Keratinocyte (primary cell): Measurements from ENCODE around the gene SIM1. TPM values are rescaled to one million over a fixed set of nuclear protein-coding genes. Genes with fewer than 3 reads are reported as not detected.
A peak's percentile ranks its signal among the peaks of the same experiment; 100 is the strongest.

Source experiments
- DNase-seq: peaks from one replicate; pipeline ENCODE4 v3.0.0-alpha.2; 2011; ENCODE audit warnings: low read depth, missing footprints, low spot score
- FAIRE-seq: peaks from 2 replicates; lab custom pipeline; 2011; peaks lifted over from hg19 to GRCh38; lab: Jason Lieb, UNC
- H2AFZ ChIP-seq: 2 replicates; pipeline ENCODE4 v1.6.0; 2012; ENCODE audit warnings: low read length, control low read depth, inconsistent platforms; ENCODE audit not compliant: control insufficient read depth
- H3K27ac ChIP-seq: 2 replicates; pipeline ENCODE4 v1.5.1; 2011; ENCODE audit warnings: low read length; ENCODE audit not compliant: control insufficient read depth, insufficient read depth
- H3K27me3 ChIP-seq: 3 replicates; pipeline ENCODE4 v1.6.0; 2011; ENCODE audit warnings: low read length; ENCODE audit not compliant: control insufficient read depth, insufficient read depth; ENCODE audit errors: extremely low read depth
- H3K36me3 ChIP-seq, 2 experiments: 2 replicates in 1 of 2; 3 replicates in 1 of 2; pipeline ENCODE4 v1.5.1; 2011; ENCODE audit warnings: low read length in 2 of 2, mild to moderate bottlenecking in 1 of 2; ENCODE audit not compliant: control insufficient read depth in 2 of 2, insufficient read depth in 2 of 2; ENCODE audit errors: extremely low read depth in 1 of 2
- H3K4me1 ChIP-seq: 3 replicates; pipeline ENCODE4 v1.5.1; 2011; ENCODE audit warnings: low read length; ENCODE audit not compliant: control insufficient read depth, insufficient read depth; ENCODE audit errors: extremely low read depth
- H3K4me2 ChIP-seq: 3 replicates; pipeline ENCODE4 v1.6.0; 2011; ENCODE audit warnings: low read depth, low read length; ENCODE audit not compliant: control insufficient read depth, insufficient read depth; ENCODE audit errors: extremely low read depth
- H3K4me3 ChIP-seq, 3 experiments: fragments of 200-600 bp in 1 of 3; sonication (generic) in 1 of 3; 2 replicates in 2 of 3; 3 replicates in 1 of 3; pipeline ENCODE4 v1.5.1; 2011 to 2016; ENCODE audit warnings: low read length in 3 of 3, mild to moderate bottlenecking in 3 of 3, control low read depth in 2 of 3, inconsistent platforms in 1 of 3, low read depth in 1 of 3, mixed read lengths in 1 of 3, mixed run types in 1 of 3, moderate library complexity in 1 of 3; ENCODE audit not compliant: control insufficient read depth in 2 of 3, insufficient read depth in 2 of 3; ENCODE audit errors: extremely low read depth in 1 of 3
- H3K79me2 ChIP-seq: 2 replicates; pipeline ENCODE4 v1.6.0; 2012; ENCODE audit warnings: low read length; ENCODE audit not compliant: control insufficient read depth, insufficient read depth
- H3K9ac ChIP-seq: 3 replicates; pipeline ENCODE4 v1.6.0; 2011; ENCODE audit warnings: low read length; ENCODE audit not compliant: control insufficient read depth, insufficient read depth; ENCODE audit errors: extremely low read depth
- H3K9me1 ChIP-seq: 3 replicates; pipeline ENCODE4 v1.6.0; 2011; ENCODE audit warnings: low read length; ENCODE audit not compliant: control insufficient read depth, insufficient read depth; ENCODE audit errors: extremely low read depth
- H3K9me3 ChIP-seq: 2 replicates; pipeline ENCODE4 v1.5.1; 2012; ENCODE audit warnings: low read depth, low read length; ENCODE audit not compliant: control insufficient read depth
- H4K20me1 ChIP-seq: 3 replicates; pipeline ENCODE4 v1.6.0; 2011; ENCODE audit warnings: low read length; ENCODE audit not compliant: control insufficient read depth, insufficient read depth; ENCODE audit errors: extremely low read depth
- EZH2 ChIP-seq: IDR thresholded peaks from one replicate; pipeline ENCODE4 v1.6.1; 2012; ENCODE audit warnings: inconsistent platforms, mild to moderate bottlenecking, low read length, moderate library complexity
- dilution Hi-C: fragments of 300-500 bp; cut with MboI; formaldehyde crosslinking; loops from one replicate; pipeline ENCODE4 v1.7.0; 2020; ENCODE audit warnings: low sequenced_read_pairs; ENCODE audit not compliant: extremely low pct_ligation_motif_present
- polyA minus RNA-seq, 3 experiments: library from RNA; depleted of rRNA, polyadenylated mRNA; stranded (reverse); fragments of >200 nt; gene quantifications; 1 replicate in 1 of 3; 2 replicates in 1 of 3; 3 replicates in 1 of 3; pipeline ENCODE4 v1.2.3, GENCODE V29; 2011
- polyA plus RNA-seq, 5 experiments: library from polyadenylated mRNA; depleted of rRNA in 3 of 5; stranded (reverse) in 3 of 5; stranded (forward) in 1 of 5; unstranded in 1 of 5; fragments of >200 nt; gene quantifications; 1 replicate in 1 of 5; 2 replicates in 3 of 5; 3 replicates in 1 of 5; pipeline versions ENCODE4 v1.2.1 to v1.2.3, GENCODE V29; 2011 to 2012; ENCODE audit warnings: missing spikeins in 2 of 5, low read depth in 1 of 5, low replicate concordance in 1 of 5
- TF ChIP-seq, protein P1 (sequence below), 3 experiments: IDR thresholded peaks in 1 of 3; conservative IDR thresholded peaks in 1 of 3; optimal IDR thresholded peaks in 1 of 3; 2 replicates in 2 of 3; 3 replicates in 1 of 3; pipeline versions ENCODE3 to v1.5.1; 2011; ENCODE audit warnings: low read length in 3 of 3, mild to moderate bottlenecking in 3 of 3, moderate library complexity in 2 of 3, control low read depth in 1 of 3, inconsistent platforms in 1 of 3; ENCODE audit not compliant: insufficient read depth in 2 of 3; ENCODE audit errors: extremely low read depth in 1 of 3

Gene SIM1, protein sequence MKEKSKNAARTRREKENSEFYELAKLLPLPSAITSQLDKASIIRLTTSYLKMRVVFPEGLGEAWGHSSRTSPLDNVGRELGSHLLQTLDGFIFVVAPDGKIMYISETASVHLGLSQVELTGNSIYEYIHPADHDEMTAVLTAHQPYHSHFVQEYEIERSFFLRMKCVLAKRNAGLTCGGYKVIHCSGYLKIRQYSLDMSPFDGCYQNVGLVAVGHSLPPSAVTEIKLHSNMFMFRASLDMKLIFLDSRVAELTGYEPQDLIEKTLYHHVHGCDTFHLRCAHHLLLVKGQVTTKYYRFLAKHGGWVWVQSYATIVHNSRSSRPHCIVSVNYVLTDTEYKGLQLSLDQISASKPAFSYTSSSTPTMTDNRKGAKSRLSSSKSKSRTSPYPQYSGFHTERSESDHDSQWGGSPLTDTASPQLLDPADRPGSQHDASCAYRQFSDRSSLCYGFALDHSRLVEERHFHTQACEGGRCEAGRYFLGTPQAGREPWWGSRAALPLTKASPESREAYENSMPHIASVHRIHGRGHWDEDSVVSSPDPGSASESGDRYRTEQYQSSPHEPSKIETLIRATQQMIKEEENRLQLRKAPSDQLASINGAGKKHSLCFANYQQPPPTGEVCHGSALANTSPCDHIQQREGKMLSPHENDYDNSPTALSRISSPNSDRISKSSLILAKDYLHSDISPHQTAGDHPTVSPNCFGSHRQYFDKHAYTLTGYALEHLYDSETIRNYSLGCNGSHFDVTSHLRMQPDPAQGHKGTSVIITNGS
- polyA plus RNA-seq (not detected in 3 replicates), polyA minus RNA-seq (not detected in 3 replicates)
- polyA plus RNA-seq (2011; ENCODE audit: low read depth): not detected
- not detected in 2 replicates for polyA plus RNA-seq (2011; cell fraction: cytosol; rRNA removed)
- polyA plus RNA-seq (2011; cell fraction: nucleus; rRNA removed): not detected in 2 replicates
- not detected in 2 replicates for polyA plus RNA-seq (2012; ENCODE audit: low replicate concordance)
- polyA minus RNA-seq (2011; cell fraction: cytosol; rRNA and poly(A)+ RNA removed): not detected
- polyA minus RNA-seq (2011; cell fraction: nucleus; rRNA and poly(A)+ RNA removed): not detected in 2 replicates

DNA sequence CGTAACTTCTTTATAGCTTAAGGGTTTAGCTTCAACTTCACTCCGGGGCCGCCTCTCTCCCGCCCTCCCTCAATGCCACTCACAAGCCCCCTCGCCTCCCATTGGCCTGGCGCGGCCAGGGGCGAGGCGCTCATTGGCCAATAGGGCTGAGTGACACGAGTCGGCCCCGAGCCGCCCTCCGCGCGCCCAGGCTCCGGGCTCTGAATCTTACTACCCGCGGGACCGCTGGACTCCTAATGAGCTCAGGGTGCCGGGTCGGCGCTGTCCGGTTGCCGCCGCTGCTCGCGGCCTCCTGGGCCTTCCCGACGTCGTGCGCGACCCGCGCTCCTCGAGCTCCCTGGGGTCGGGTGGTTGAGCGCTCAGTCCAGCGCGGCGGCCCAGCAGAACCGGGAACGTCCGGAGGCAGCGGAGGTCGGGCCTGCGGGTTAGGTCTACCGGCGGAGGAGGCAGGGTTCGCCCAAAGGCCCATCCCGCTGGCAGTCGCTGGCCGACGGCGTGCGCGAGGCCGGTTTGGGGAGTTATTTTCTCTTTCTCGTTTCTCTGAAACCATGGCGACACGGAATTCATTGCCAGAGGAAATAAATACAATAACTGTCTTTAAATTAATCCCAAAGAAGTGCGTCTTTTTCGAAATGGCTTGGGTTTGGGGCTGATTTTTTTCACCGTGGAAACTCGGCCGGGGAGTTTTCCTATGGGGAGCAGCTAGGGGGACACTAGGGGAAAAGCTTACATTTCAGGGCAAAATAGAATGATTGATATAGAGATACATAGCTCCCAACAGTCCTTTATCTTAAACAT lies at the start of gene SIM1:
SIM1 (minus strand) TSS at position 19 of the 798 bp plus-strand sequence. CDS start 1,453 bp downstream, outside the sequence.
- dilution Hi-C loops: loop anchor here (25.0 kb wide), 1 partner anchor 353 kb away; no protein-coding TSS in a partner anchor
- no peak within 1 kb of the TSS for H3K4me3 ChIP-seq
- no peak within 1 kb of the TSS for H2AFZ ChIP-seq
- no peak within 1 kb of the TSS for H3K9ac ChIP-seq
- FAIRE-seq: no peak
- no peaks in the 10 kb centered on the region for H3K79me2 ChIP-seq
- H4K20me1 ChIP-seq: no peaks in the 10 kb centered on the region
- peaks cover 100% of the 10 kb centered on the region for H3K27me3 ChIP-seq
- H3K4me2 ChIP-seq: peak within 1 kb of the TSS; percentile 19
- no peak within 1 kb of the TSS for H3K27ac ChIP-seq
- H3K4me1 ChIP-seq: no peaks in the 10 kb centered on the region
- no peak for DNase-seq
- TF ChIP-seq, protein P1, sequence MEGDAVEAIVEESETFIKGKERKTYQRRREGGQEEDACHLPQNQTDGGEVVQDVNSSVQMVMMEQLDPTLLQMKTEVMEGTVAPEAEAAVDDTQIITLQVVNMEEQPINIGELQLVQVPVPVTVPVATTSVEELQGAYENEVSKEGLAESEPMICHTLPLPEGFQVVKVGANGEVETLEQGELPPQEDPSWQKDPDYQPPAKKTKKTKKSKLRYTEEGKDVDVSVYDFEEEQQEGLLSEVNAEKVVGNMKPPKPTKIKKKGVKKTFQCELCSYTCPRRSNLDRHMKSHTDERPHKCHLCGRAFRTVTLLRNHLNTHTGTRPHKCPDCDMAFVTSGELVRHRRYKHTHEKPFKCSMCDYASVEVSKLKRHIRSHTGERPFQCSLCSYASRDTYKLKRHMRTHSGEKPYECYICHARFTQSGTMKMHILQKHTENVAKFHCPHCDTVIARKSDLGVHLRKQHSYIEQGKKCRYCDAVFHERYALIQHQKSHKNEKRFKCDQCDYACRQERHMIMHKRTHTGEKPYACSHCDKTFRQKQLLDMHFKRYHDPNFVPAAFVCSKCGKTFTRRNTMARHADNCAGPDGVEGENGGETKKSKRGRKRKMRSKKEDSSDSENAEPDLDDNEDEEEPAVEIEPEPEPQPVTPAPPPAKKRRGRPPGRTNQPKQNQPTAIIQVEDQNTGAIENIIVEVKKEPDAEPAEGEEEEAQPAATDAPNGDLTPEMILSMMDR (optimal IDR thresholded peaks at IDR 0.05 in 1 of 3, IDR thresholded peaks at IDR 0.05 in 1 of 3, conservative IDR thresholded peaks at IDR 0.05 in 1 of 3; ENCODE audit: extremely low read depth in 1 of 3, insufficient read depth in 2 of 3, low read length in 3 of 3): no peak
- TF ChIP-seq EZH2: peak; percentile 94
- H3K9me3 ChIP-seq: no peaks in the 10 kb centered on the region
- H3K36me3 ChIP-seq: no peaks in the 10 kb centered on the region
- no peaks in the 10 kb centered on the region for H3K9me1 ChIP-seq

DNA sequence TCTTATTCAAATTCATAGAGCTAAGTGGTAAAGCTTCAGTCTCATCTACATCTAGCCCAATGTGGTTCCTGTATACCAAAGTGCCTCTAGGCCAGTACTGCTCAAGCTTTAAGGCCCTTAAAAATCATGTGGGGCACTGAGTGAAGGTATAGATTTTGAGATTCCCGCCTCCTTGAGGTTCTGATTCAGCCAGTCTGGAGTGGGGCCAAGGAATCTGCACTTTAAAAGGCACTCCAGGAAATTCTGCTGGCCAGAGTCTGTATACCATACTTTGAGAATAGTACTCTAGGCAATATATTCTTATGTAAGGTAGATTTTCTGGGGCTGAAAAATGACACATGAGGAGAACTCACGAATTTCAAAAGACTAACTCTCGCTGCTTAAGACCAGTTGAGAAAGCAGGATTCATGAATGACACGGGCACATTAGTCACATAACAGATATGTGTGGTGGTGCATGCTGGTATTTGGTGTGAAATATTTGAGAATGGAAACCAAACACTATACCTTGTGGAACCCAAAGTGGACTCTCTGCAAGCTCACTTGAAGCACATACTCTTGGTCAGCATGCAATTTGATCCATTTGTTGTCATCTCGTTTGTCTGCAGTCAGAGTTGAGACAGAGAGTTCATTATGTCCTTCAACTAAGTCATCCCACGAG lies 47.6 kb upstream of the SIM1 start:
- Histone ChIP-seq H3K27me3 (no peaks in the 10 kb centered on the region), H3K4me3 (no peak overlapping the region), H3K9me1 (no peaks in the 10 kb centered on the region), H4K20me1 (no peaks in the 10 kb centered on the region), H3K79me2 (no peaks in the 10 kb centered on the region), H3K9ac (no peak overlapping the region), H3K4me2 (no peak overlapping the region), H3K4me1 (no peaks in the 10 kb centered on the region), H3K27ac (no peak overlapping the region), H3K36me3 (peaks cover 7% of the 10 kb centered on the region in 2 experiments), H2AFZ (no peak overlapping the region), H3K9me3 (no peaks in the 10 kb centered on the region)
- dilution Hi-C loops: no loop called here
- no peak for TF ChIP-seq EZH2
- TF ChIP-seq, protein P1 (optimal IDR thresholded peaks at IDR 0.05 in 1 of 3, IDR thresholded peaks at IDR 0.05 in 1 of 3, conservative IDR thresholded peaks at IDR 0.05 in 1 of 3; ENCODE audit: extremely low read depth in 1 of 3, insufficient read depth in 2 of 3, low read length in 3 of 3): no peak
- DNase-seq: no peak
- peak; percentile 41 for FAIRE-seq
